T1000 (cell line): ENCODE results near the gene NOL4L.

Experiments used
- DNase-seq: peaks from one replicate; lab custom pipeline; 2025; ENCODE audit warnings: mixed read lengths; lab: John Stamatoyannopoulos, UW

The NOL4L gene

DNA sequence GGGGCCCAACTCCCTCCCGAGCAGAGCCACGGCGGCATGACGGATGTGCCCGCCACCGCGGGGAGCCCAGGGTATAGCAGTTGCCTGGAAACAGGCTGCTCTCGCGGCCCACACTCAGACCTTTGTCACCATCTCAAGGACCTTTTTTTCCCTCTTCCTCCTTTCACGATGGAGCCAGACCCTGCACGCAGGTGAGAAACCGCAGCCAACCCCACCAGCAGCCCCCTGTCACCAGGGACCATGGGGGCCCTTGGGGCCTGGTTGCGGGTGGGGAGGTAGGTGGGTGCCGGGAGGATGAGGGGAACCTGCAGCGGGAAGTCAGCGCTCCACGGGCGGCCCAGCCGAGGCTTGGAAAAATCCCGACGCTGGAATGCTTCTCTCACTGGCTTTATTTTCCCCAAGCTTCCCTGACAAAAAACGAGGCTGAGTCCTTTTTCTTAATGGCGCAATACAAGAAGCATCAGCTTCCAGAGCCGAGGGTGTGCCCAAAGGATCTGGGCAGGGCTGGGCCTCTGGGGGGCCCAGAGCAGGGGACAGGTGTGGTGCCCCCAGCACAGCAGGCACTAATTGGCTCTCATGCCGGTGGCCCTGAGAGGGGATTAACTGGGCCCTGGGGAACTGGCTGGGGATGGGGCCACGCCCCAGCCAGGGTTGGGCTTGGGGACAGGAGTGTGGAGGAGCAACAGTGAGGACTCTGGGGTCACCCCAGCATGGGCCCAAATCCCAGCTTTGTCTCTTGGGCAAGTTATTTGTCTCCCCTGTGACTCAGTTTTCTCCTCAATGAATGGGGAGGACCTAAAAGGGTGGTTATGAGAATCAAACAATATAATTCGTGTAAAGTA is 23.9 kb downstream of the NOL4L start:
- DNase-seq: no peak

- no peak for DNase-seq
Measured at GRCh38 chr20:32560482-32560988, 24.6 kb downstream of the NOL4L start.

- no peak for DNase-seq
Measured at GRCh38 chr20:32559753-32560380, 25.3 kb downstream of the NOL4L start.

DNA sequence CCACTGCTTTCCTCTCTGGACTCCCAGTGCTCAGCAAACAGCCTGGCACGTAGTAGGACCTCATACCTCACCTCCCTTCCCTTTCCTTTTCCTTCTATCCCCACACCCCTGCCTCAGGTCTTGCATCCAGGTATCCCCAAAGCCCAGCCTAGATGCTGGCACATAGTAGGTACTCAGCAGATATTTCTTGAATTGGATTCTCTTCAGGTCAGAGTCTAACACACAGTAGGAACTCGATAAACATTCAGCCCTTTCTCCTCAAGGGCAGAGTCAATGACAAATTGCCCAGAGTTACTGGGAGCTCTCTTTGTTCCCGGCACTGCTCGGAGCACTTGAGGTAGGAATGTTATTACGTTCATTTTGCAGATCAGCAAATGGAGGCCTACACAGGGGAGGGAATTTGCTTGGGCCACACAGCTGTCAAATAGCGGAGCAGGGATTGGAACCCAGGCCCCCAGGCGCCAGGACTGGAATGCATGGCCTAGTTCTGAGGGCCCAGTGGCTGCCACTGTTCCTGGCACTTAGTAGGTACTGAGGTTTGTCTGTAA is 25.9 kb downstream of the NOL4L start:
- no peak for DNase-seq

DNA sequence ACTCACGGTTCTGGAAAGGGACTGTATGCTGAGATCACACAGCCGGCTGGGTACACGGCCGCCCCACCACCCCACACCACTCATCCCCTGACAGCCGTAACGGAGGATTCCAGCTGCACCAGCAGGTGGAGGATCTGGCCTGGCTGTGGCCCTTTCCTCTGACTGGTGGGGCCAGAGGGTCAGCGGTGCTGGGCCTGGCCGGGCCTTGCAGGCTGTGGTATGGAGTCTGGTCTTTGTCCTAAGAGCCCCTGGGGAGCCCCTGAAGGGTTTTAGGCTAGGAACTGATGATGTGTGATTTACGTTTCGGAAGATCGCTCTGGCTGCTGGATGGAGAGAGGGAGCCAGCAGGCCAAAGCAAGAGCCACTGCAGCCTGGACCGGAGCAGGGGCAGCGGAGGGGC is 26.6 kb downstream of the NOL4L start:
- no peak for DNase-seq

DNA sequence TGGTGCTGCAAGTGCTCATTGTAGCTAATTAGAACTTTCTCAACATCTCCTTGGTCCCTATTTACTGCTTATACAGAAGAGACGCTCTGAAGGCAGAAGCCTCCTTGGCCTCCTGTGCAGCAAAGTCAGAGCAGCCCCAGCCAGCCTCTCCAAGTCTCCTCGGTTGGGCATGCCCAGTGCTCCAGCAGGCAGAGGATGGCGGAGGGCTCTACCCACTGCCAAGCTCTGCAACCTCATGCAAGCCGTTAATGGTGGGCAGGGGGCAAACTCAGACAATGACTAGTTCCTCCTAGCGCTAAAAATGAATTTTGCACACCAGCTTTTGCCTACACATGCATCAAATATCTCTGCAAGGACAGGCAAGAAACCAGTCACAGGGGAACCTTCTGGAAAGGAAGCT is 27.8 kb downstream of the NOL4L start:
- DNase-seq: no peak

GRCh38 chr20:32556312-32557184 is 28.6 kb downstream of the NOL4L start:
- no peak for DNase-seq

- no peak for DNase-seq
Measured at GRCh38 chr20:32555584-32555983, 29.5 kb downstream of the NOL4L start.

DNA sequence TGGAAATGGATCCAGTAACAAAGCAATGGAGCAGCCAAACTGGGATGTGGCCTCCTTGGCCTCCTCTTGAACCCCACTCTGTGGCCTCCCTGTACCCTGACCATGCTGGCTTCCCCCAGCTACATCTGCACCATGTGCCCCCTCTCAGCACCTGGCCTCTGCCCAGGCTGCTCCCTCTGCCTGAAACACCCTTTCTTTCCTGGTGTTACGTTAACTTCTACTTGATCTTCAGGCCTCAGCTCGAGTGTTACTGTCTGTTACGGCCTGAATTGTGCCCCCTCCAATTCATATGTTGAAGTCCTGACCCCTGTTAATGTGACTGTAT is 30.2 kb downstream of the NOL4L start:
- no peak for DNase-seq

- DNase-seq: no peak
Measured at GRCh38 chr20:32553618-32554017, 31.5 kb downstream of the NOL4L start.

- no peak for DNase-seq
Measured at GRCh38 chr20:32551693-32552092, 33.4 kb downstream of the NOL4L start.

DNA sequence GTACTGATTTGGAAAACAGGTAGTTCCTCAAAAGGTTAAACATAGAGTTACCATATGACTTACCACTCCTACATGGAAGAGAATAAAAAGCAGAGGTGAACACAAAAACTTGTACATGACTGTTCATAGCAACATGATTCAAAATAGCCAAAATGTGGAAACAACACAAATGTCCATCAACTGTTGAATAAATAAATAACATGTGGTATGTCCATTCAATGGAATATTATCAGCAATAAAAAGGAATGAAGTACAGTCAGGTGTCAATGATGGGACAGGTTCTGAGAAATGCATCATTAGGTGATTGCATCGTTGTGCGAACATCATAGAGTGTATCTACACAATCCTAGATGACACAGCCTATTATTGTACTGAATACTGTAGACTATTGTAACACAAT is 35.3 kb downstream of the NOL4L start:
- DNase-seq: no peak

- DNase-seq: no peak
Measured at GRCh38 chr20:32547753-32548034, 37.4 kb downstream of the NOL4L start.

GRCh38 chr20:32546918-32547752 is 38.0 kb downstream of the NOL4L start:
- DNase-seq: no peak

DNA sequence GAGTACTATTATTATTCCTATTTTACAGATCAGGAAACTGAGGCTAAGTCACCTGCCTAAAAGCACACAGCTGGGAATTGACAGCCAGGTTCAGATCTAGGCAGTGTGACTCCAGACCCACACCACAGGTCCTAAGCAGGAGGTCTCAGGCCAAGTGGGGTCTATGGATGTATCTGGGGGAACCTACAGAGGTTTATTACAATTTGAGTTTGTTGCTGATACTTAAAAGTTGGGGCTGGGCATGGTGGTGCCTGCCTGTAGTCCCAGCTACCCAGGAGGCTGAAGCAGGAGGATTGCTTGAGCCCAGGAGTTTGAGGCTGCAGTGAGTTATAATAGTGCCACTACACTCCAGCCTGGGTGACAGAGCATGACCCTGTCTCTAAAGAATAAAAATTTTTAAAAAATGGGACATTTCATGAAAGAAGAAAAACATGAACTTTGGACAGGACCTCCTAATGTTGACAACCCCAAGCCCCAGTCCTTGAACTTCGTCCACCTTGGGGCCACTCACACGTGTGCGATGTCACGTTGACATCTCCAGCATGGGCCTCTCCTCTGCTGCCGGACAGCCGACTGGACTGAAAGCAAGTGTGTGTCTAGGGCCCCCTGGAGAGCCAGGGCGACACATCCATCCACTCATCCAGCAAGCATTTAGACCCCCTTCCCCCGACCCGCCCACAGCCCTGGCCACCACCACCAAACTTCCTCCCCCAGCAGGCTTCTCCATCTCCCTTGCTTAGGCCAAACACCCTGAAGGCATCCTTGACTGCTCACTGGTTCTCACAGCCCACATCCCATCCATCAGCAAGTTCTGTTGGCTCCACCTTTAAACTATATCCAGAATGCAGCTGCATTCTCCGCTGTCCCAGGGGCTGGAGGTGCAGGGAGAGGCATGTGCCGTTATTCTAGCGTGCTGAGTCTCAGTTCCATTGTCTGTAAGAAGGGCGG is 40.0 kb downstream of the NOL4L start:
- no peak for DNase-seq

DNA sequence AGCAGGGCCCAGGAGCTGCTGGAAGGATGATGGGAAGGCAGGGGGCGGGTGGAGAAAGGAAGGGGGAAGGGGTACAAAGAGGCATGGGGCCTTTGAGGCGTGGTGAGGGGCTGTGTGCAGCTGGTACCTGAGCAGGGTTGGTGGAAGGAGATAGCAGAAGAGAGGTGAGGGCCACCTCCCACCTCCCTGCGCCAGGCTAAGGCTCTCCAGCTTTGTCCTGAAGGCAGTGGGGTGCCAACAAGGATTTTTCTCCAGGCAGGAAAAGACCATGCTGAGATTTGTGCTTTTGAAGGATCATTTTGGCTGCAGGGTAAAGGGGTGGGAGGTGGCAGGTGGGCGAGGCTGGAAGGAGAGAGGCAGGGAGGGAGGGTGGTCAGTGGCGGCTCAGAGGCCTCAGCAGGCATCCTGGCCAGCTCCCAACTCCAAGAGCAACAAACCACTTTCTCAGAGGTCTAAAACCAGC is 40.8 kb downstream of the NOL4L start:
- no peak for DNase-seq

DNA sequence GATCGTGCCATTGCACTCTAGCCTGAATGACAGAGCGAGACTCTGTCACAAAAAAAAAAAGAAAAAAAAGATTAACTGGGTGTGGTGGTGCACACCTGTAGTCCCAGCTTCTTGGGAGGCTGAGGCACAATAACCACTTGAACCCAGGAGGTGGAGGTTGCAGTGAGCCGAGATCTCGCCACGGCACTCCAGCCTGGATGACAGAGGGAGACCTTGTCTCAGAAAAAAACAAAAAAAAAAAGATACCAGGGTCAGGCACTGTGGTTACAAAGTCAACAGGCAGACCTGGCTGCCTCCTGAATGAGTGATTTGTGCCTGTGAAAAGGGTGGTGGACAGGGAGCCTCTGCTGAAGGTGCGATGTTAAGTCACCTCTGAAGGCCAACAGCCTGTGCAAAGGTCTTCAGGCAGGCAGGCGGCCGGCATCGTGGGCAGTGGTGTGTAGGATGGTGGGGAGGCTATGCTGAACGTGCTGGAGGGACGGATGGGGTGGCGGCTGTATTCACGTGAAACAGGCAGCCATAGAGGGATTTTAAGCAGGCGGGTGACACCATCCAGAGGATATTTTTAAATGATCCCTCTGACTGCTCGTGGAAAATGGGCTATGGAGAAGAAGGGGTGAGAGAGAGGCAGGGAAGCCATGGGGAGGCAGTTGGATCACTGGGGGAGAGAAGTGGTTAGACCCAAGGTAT is 41.4 kb downstream of the NOL4L start:
- DNase-seq: no peak

DNA sequence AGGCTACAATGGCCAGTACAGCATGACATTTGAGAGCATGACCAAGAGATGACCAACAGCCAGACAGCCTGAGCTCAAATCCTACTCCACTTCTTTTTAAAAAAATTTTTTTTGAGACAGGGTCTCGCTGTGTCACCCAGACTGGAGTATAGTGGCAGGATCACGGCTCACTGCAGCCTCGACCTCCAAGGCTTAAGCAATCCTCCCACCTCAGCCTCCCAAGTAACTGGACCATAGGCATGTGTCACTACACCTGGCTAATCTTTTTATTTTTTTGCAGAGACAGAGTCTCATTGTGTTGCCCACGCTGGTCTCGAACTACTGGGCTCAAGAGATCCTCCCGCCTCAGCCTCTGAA is 42.9 kb downstream of the NOL4L start:
- DNase-seq: no peak

DNA sequence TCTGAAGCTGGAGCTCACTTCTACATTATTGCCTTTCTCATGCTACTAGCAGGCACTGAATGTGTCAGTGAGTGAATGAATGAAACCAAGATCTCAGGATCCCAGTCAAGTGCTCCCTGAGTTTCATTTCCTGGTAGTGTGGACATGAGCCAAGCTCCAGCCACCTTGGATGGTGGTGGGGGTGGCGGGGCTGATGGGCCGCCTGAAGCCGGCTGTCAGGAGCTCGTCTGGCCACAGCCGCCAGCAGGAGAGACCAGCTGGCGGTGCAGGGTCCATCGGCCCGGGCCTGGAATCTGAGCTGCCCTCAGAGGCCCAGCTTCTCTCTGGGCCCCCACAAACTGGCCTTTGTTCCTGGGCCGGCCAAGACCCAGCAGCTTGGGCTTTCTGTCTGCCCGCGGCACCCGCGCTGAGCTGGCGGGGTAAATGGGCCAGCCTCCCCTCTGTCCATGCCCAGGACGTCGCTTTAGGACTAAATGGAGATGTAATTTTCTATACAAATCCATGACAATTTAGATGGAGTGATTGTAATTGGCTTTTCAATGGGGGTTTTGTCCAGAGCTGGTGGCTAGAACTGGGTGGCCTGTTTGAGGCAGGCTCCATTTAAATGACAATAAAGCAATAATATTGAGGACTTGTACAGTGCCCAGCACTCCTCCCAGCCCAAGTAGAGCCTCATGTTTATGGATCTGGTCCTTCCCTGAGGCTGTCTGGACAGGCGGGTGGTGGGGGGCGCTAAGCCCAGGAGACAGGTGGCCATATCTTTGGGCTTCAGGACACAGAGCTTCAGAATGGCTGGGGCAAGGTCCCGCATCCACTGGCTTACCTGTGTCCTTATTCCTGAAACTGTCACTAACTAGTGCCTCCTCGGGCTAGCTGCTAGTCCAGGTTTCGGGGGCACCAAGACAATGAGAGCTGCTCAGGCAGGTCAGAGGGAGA is 43.5 kb downstream of the NOL4L start:
- no peak for DNase-seq
